HG02970 (cell line): ENCODE data around the gene KCTD14.
"Not testable (repeated sequence)": the region's sequence is repeated elsewhere in the genome, so short reads cannot be mapped to it uniquely, and the experiment has no call there.

ENCODE experiments used
- ATAC-seq: cut with Tn5 transposase; IDR thresholded peaks from one replicate; pipeline ENCODE4 v1.9.1; 2021; ENCODE audit warnings: mild to moderate bottlenecking, moderate library complexity, moderate number of reproducible peaks; ENCODE audit not compliant: unreplicated experiment, low FRiP score

KCTD14 gene, protein sequence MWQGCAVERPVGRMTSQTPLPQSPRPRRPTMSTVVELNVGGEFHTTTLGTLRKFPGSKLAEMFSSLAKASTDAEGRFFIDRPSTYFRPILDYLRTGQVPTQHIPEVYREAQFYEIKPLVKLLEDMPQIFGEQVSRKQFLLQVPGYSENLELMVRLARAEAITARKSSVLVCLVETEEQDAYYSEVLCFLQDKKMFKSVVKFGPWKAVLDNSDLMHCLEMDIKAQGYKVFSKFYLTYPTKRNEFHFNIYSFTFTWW

DNA sequence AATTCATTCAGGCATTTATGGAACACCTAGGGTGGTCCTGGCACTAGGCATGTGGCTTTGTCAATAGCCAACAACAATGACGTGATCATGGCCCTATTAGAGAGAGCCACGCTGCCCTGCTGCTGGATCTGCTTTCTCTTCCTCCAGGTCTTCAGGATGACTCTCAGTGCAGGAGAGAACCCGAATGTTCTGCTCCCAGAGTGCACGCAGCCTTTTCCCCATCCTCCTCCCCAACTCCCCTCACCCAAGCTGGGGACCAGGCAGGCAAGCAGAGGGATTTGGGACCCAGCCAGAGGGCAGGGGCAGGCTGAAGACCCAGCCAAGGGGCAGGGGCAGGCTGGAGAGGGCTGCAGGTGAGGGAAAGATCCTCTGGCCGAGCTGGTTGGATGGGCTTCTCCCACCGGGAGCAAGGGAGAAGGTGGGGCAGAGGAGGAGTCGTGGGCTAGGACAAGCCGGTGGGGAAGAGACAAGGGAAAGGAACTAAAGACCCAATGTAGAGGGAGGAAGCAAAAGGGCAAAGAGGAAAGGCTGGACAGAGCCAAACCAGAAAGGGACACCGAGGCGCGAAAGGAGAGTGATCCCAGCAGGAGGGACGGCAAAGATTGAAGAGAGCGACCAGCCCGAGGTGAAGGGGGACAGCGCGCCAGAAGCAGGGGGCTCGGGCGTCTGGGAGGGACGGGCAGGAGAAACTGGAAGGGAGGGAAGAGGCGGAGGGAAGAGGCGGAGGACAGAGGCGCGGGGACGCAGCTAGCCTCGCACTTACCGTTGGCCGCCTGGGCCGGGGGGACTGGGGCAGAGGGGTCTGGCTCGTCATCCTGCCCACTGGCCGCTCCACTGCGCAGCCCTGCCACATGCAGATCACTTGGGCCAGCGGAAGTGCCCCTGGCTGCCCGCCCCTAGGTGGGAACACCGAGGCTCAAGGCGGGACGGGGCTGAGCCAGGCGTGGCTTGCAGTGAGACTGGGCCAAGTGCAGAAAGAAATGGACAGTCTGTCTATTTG is at the start of gene KCTD14:
Gene KCTD14, minus strand, starts transcription at position 880 of the 1,000 bp plus-strand sequence. Its CDS starts 27 bp downstream, at position 853.
- ATAC-seq, result no peak

DNA sequence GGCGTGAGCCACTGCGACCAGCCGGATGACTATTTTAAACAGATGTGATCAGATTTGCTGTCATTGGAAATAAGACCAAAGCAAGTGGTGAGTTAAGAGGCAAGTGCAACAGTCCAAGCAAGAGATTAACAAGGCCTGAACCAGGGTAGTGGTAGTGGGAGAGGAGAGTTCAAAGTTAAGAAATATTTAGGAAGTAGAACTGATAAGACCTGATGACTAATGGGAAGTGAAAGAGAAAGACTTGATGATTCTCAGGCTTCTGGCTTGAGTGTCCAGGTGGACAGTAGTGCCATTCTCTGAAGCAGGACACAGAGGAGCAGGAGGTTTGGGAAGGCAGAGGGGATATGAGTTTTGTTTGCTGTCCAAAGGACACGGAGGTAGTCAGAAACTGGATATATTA is 49.4 kb upstream of the KCTD14 start:
- no peak for ATAC-seq

DNA sequence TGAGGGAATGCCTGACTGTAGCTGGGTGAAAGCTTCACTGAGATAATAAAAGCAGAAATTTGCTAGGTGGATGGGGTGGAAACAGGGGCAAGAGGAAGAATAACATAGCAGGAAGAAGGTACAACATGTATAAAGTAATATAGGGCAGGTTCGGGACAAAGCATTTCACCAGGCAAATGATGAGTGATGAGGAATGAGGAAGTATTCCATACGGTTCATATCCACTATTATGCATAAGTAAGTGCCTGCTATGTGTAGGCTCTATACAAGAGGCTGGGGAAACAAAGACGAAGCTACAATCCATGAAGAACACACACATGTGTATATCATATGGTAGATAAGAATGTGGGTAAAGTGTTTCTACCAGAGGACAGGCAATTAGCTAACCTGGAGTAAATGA is 48.6 kb upstream of the KCTD14 start:
- no peak for ATAC-seq

DNA sequence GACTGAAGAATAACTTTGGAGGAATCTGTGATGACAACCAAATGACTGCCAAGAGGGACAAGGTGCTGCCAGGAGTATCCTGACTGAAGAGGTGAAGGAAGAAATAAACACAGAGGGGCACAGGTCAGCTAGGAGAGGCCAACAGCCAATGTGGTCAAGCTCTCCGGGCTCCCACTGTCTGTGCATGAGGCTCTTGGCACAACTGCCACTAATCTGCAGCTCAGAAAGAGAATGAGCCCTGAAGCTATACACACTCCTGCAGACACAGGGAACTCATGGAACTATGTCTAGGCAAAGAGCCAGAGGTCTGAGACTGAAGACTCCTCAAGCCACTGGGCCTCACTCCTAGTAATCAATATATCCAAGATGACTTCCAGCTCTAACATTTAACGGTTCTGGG is 47.5 kb upstream of the KCTD14 start:
- no peak for ATAC-seq

DNA sequence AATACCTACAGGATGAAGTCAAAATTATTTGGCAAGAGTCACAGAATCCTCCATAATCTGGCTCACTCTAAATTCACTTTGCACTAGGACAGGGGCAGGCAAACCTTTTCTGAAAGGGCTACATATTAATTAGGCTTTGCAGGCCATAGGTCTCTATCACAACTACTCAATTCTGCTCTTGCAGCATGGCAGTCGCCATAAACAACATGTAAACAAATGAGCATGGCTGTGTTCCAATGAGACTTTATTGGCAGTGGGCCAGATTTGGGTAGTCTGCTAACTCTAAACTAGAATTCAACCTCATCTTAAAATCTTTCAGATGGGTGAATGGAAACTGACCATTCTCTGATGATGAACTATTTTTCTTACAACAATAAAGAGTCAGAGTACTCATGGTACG is 46.4 kb upstream of the KCTD14 start:
- ATAC-seq, result no peak

DNA sequence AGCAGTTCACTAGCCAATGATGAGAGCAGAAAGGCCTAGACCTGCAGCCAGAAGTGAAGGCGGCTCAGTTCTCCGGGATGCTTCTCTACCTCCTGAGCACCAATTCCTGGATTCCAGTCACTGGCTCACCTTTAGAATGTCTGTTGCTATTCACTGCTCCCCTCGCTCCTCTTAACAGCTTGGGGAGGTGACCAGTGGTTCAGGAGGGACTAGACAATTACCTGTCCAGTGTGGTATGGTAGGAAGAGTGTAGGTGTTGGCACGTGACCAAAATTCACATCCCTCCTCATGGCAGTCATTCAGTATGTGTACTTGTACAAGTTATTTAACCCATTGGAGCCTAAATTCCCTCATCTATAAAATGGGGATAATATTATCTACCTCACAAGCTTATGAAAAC is 44.6 kb upstream of the KCTD14 start:
- ATAC-seq, result no peak

DNA sequence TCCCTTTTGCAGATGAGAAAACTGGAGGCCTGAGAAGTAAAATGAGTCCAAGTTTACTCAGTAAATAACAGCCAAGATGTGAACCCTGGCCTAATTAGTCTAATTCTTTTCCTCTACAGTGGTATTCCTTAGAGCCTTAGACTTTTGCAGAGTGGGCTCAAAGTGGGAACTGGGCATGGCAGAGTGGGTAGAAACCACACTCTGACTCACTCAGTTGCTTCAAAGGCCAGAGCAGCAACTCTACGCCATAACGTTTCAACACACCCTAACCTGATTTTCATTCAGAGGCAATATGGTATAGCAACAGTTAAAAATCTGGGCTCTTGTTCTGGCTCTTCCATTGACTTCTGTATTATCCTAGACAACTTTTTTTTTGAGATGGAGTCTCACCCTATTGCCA is 43.4 kb upstream of the KCTD14 start:
- no peak for ATAC-seq

DNA sequence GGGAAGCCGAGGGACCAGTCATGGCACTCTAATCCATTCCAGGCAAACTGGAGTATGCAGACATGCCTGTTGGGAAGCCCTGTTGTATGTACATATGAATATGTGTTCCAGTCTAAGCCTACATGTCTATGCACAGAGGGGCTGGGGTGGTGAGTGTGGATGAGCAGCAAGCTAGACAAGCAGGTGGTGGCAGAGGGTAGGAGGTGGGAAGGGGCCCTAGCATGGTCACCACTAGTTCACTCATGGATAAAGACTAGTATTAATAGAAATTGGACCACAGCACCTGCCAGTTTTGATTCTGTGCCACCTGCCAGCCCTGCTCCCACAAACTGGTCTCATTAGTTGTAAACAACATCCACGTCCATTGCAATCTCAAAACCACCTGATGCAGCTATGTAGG is 42.1 kb upstream of the KCTD14 start:
- ATAC-seq, result no peak

DNA sequence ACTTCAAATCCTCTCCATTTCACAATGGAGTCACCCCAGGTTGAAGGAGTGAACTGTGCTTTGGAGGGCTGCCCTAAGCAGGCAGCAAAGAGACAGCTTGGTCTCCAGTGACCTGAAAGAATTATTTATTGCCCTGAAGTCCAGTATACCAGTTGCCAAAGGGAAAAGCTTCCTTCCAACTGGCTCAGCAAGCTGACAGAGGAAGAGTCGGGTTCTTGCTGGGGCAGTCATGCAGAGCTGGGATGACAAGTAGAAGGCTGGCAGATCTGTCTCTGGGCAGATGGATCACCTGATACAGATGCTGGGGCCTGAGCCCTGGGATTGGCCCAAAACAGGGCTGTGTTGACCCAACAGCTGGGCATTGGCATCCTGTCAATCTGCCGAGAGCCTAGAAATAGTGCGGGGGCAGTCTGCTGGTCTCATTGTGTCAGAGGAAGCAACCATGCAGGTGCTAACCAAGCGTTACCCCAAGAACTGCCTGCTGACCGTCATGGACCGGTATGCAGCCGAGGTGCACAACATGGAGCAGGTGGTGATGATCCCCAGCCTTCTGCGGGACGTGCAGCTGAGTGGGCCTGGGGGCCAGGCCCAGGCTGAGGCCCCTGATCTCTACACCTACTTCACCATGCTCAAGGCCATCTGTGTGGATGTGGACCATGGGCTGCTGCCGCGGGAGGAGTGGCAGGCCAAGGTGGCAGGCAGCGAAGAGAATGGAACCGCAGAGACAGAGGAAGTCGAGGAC is 40.5 kb upstream of the KCTD14 start, which contains the start of gene THRSP:
Gene THRSP, plus strand, starts transcription at position 422 of the 742 bp plus-strand sequence. Its CDS starts 21 bp downstream, at position 443.
- ATAC-seq, result no peak

DNA sequence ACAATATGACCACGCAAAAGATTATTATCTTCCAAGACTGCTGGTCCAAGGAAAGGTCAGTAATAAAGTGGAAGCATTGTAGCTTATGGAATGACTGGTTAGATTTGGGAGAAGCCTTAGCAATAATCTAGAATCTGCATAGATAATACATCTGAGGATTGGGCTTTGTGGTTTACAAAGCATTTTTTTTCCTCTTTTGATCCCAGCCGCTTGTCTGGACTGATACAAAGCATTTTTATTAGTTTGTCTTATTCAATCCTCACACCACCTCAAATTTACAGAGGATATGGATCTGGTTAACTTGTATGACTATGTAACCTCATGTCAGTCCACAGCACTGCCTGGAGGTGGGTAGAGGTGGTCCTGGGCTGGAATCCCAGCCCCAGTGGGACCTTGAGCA is 39.6 kb upstream of the KCTD14 start:
- no peak for ATAC-seq

DNA sequence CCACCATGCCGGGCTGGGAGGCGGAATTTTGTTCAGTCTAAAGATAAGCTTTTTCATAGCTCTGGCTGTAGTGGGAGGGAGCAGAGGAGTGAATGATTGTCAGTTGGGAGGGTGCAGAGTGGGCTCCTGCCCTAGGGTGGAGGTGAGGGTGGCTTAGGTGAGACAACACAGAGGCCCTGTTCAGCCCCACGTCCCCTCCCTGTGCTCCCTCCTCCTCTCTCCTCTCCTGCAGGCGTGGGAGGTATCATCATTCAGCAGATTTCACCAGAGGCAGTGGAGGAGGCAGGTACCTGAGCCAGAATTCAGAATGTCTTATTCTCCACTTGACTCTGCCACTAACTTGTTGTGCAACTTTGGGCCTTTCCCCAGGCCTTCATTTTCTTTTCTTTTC is 38.8 kb upstream of the KCTD14 start:
- ATAC-seq, result no peak

DNA sequence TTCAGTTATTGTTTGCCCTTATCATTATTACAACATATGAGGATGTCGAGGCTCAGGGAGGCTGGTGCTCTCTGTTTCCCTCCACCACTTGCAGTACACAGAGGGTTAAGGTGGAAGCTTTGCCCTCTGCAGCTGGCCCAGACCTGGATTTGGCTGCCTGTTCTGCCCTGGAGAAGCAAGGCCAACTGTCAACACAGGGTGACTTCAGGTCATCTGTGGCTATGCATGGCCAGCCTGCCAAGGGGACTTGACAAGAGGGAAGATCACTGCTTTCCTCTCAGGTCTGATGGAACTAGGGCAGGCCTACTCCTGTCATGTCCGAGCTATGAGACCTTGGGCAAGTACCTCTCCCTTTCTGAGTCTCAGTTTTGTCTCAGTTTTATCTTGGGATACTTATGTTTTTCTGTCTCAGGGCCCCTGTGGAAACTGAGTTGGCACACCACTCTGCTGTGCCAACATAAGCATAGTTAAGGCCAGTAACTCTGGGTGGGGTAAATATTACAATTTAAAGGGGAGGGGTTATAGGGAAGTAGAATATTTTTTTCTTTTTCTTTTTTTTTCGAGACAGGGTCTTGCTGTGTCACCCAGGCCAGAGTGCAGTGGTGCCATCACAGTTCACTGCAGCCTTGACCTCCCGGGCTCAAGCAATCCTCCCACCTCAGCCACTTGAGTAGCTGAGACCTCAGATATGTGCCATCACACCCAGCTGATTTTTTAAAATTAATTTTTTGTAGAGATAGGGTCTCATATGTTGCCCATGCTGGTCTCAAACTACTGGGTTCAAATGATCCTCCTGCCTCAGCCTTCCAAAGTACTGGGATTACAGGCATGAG is 38.2 kb upstream of the KCTD14 start:
- no peak for ATAC-seq

DNA sequence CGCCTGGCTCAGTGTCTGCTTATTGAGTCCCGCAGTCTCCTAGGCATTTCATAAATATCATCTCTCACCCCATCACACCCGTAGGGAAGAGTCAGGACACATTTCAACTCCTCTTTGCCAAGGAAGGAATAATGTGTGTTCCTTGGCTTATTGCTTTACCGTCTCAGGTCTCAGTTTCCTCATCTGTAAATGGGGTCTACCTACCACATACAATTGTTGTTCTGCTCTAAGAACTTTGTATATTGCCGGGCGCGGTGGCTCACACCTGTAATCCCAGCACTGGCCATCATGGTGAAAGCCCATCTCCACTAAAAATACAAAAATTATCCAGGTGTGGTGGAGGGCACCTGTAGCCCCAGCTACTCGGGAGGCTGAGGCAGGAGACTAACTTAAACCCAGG is 37.5 kb upstream of the KCTD14 start:
- ATAC-seq, result no peak

DNA sequence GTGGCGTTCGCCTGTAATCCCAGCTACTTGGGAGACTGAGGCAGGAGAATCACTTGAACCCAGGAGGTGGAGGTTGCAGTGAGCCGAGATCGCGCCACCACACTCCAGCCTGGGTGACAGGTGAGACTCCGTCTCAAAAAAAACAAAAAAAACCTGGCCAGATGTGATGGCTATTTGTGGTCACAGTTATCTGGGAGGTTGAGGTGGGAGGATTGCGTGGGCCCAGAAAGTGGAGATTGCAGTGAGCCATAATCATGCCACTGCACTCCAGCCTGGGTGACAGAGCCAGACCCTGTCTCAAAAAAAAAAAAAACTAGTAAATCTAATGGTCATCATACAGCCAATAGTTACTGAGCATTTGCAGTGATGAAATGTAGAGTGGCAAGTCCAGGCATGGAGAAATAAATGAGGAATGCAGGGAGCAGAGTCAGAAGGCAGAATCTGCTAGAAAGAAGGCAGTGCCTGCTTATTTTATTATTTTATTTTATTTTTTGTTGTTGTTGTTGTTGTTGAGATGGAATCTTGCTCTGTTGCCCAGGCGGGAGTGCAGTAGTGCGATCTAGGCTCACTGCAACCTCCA is 36.8 kb upstream of the KCTD14 start:
- not testable (repeated sequence) for ATAC-seq

DNA sequence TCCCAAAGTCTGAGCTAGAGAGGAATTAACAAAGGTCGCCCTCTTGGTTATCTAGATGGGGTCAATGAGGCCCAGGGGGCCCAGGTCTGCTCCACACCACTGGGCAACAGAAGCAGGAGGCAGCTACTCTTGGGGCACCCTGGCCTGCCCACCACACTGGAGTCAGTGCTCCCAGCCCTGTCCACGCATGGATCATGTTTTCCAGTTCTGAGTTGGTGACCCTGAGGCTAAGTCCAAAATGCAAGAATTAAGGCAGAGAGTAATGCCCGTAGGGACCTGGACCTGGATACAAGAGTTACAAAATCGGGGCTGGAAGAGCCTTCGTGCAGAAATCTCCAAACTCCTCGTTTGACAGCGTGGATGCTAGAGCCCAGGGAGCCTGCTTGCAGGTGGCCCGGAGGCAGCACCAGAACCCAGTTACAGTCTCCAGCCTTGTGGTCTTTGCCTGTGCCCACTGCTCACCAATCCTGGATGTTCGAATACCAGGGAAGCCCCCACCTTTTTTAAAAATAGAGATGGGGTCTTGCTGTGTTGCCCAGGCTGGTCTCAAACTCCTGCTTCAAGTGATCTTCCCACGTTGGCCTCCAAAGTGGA is 34.5 kb upstream of the KCTD14 start:
- no peak for ATAC-seq

DNA sequence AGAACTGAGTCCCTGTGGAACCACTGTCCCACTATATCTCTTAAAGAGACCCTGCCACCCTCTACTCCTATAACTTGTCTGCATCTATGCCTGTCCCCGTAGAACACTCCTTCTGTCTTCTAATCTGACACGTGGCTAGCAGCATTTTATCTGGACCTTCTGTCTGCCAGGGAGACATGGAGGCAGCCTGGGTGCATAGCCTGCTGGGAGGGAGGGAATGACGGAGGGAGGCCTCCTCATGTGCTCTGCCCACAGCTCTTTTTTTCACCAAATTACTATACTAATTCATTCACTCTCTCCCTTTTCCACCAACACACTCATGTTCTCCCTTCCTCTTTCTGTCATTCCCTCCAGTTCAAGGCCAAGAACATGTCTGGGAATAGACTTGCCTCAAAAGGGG is 33.0 kb upstream of the KCTD14 start:
- ATAC-seq, result no peak

DNA sequence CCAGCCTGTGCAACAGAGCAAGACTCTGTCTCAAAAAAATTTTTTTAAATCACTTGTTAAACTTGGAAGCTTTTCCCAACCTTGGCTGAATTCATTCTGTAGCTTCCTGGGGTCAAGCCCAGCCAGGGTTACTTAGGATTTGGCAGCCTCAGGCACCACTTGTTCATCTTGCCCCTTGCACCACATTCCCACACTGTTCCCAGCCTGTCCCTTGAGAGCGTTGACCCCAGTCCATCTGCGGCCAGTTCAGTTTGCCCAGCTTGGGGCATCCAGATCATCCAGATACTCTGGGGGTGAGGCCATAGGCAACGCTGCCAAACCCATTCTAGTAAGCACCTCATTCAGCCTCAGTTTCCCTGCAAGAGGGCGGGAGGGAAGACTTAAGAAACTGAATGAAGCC is 31.9 kb upstream of the KCTD14 start:
- ATAC-seq, result no peak

DNA sequence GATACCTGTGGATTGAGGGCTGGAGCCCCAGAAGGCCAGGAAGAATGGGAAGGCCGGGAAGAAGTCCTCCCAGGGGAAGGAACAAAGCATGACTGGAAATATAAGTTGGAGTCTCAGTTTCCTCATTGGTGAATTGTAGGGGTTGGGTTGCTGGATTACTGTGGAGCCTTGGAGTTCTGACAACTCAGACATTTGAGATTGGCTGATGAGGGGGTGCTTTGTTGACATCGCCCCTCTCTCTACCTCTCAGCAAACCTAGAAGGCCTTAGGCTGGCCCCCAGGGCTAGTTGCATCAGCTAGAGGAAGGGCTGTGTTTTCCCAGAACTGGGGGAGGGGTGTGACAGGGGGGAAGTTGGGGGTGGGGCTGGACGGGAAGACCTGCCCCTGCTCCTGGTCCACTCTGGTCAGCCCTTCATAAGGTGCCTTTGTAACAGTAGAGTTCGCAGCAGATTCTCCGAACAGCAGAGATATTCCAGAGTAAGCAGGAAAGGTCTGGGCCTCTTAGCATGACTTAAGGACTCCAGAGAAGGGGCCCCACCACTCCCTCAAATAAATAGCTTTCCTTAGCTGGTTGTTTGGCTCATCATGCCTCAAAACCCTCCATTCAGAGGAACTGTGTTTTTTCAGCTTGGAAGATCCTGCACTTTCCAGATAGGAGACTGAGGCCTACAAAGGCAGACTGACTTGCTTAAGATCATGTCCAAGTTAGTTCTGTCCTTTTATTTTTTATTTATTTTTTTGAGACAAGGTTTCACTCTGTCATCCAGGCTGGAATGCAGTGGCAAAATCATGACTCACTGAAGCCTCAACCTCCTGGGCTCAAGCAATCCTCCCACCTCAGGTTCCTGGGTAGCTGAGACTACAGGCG is 28.1 kb upstream of the KCTD14 start:
- ATAC-seq, result no peak
